ENCODE data around the gene PSMC3. TPM values are rescaled to one million over a fixed set of nuclear protein-coding genes. Genes with fewer than 3 reads are reported as not detected.
A peak's percentile ranks its signal among the peaks of the same experiment; 100 is the strongest.

The PSMC3 gene
- total and polyA plus RNA-seq, 9 of the 15 experiments (the other 6 are each of a cell fraction or from before 2014, with no cell fraction given) = 44.3 to 324 (median 240) TPM

- no peak for TF ChIP-seq ZBTB49 (CRISPR knock-in tag; IDR thresholded peaks at IDR 0.05; ENCODE audit: borderline replicate concordance)
- TF ChIP-seq ZNF263 (CRISPR knock-in tag; IDR thresholded peaks at IDR 0.05; ENCODE audit: borderline replicate concordance) = peak; percentile 100
- 0 out of 2 replicates have a peak, but pooled peaks have one; percentile 55 for TF ChIP-seq E2F5 (CRISPR knock-in tag; IDR thresholded peaks at IDR 0.05)
- no peak for TF ChIP-seq ZNF408 (CRISPR knock-in tag; IDR thresholded peaks at IDR 0.05; ENCODE audit: low read depth)
- no peak for TF ChIP-seq PPARD (CRISPR knock-in tag; IDR thresholded peaks at IDR 0.05)
- TF ChIP-seq, protein P1, sequence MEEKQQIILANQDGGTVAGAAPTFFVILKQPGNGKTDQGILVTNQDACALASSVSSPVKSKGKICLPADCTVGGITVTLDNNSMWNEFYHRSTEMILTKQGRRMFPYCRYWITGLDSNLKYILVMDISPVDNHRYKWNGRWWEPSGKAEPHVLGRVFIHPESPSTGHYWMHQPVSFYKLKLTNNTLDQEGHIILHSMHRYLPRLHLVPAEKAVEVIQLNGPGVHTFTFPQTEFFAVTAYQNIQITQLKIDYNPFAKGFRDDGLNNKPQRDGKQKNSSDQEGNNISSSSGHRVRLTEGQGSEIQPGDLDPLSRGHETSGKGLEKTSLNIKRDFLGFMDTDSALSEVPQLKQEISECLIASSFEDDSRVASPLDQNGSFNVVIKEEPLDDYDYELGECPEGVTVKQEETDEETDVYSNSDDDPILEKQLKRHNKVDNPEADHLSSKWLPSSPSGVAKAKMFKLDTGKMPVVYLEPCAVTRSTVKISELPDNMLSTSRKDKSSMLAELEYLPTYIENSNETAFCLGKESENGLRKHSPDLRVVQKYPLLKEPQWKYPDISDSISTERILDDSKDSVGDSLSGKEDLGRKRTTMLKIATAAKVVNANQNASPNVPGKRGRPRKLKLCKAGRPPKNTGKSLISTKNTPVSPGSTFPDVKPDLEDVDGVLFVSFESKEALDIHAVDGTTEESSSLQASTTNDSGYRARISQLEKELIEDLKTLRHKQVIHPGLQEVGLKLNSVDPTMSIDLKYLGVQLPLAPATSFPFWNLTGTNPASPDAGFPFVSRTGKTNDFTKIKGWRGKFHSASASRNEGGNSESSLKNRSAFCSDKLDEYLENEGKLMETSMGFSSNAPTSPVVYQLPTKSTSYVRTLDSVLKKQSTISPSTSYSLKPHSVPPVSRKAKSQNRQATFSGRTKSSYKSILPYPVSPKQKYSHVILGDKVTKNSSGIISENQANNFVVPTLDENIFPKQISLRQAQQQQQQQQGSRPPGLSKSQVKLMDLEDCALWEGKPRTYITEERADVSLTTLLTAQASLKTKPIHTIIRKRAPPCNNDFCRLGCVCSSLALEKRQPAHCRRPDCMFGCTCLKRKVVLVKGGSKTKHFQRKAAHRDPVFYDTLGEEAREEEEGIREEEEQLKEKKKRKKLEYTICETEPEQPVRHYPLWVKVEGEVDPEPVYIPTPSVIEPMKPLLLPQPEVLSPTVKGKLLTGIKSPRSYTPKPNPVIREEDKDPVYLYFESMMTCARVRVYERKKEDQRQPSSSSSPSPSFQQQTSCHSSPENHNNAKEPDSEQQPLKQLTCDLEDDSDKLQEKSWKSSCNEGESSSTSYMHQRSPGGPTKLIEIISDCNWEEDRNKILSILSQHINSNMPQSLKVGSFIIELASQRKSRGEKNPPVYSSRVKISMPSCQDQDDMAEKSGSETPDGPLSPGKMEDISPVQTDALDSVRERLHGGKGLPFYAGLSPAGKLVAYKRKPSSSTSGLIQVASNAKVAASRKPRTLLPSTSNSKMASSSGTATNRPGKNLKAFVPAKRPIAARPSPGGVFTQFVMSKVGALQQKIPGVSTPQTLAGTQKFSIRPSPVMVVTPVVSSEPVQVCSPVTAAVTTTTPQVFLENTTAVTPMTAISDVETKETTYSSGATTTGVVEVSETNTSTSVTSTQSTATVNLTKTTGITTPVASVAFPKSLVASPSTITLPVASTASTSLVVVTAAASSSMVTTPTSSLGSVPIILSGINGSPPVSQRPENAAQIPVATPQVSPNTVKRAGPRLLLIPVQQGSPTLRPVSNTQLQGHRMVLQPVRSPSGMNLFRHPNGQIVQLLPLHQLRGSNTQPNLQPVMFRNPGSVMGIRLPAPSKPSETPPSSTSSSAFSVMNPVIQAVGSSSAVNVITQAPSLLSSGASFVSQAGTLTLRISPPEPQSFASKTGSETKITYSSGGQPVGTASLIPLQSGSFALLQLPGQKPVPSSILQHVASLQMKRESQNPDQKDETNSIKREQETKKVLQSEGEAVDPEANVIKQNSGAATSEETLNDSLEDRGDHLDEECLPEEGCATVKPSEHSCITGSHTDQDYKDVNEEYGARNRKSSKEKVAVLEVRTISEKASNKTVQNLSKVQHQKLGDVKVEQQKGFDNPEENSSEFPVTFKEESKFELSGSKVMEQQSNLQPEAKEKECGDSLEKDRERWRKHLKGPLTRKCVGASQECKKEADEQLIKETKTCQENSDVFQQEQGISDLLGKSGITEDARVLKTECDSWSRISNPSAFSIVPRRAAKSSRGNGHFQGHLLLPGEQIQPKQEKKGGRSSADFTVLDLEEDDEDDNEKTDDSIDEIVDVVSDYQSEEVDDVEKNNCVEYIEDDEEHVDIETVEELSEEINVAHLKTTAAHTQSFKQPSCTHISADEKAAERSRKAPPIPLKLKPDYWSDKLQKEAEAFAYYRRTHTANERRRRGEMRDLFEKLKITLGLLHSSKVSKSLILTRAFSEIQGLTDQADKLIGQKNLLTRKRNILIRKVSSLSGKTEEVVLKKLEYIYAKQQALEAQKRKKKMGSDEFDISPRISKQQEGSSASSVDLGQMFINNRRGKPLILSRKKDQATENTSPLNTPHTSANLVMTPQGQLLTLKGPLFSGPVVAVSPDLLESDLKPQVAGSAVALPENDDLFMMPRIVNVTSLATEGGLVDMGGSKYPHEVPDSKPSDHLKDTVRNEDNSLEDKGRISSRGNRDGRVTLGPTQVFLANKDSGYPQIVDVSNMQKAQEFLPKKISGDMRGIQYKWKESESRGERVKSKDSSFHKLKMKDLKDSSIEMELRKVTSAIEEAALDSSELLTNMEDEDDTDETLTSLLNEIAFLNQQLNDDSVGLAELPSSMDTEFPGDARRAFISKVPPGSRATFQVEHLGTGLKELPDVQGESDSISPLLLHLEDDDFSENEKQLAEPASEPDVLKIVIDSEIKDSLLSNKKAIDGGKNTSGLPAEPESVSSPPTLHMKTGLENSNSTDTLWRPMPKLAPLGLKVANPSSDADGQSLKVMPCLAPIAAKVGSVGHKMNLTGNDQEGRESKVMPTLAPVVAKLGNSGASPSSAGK (IDR thresholded peaks at IDR 0.05) = no peak
- TF ChIP-seq FUS (optimal IDR thresholded peaks at IDR 0.05; ENCODE audit: low read depth, low read length) = no peak
- TF ChIP-seq NR2F6 (CRISPR knock-in tag; IDR thresholded peaks at IDR 0.05) = no peak
- peak; percentile 88 for TF ChIP-seq ZBTB7A (IDR thresholded peaks at IDR 0.05; ENCODE audit: borderline replicate concordance, control insufficient read depth, low read depth, low read length)
- TF ChIP-seq E2F1 (CRISPR knock-in tag; IDR thresholded peaks at IDR 0.05) = peak; percentile 49; the same call in 1 of the 2 replicates
Observed at GRCh38 chr11:47407746-47408590, 18.3 kb downstream of the PSMC3 start, which contains the start of gene SLC39A13 (continued).
